Astrocyte of the cerebellum (primary cell): ENCODE measurements around the gene ESPN.

Source experiments
- DNase-seq: peaks from one replicate; pipeline ENCODE4 v3.0.0-alpha.2; 2011; ENCODE audit warnings: low read depth
- H3K4me3 ChIP-seq: 2 replicates; pipeline ENCODE4 v1.5.1; 2011; ENCODE audit warnings: mild to moderate bottlenecking, low read depth, low read length, moderate library complexity
- CTCF ChIP-seq: IDR thresholded peaks from 2 replicates; pipeline ENCODE4 v1.5.1; 2012; ENCODE audit warnings: low read length, low read depth, moderate library complexity, mild to moderate bottlenecking; ENCODE audit errors: missing control alignments
- in situ Hi-C: cut with HindIII; loops from 2 replicates; pipeline ENCODE4 v1.10.0; 2017; ENCODE audit warnings: low sequenced_read_pairs

The ESPN gene

GRCh38 chr1:6473974-6474814, 49.6 kb downstream of the ESPN start:
- DNase-seq = no peak
- H3K4me3 ChIP-seq = no peak overlapping the region
- in situ Hi-C loops = no loop called here
- TF ChIP-seq CTCF = no peak

- in situ Hi-C loops = no loop called here
- DNase-seq = no peak
- no peak overlapping the region for H3K4me3 ChIP-seq
- no peak for TF ChIP-seq CTCF
Measured at GRCh38 chr1:6474815-6475282, 50.3 kb downstream of the ESPN start.

- H3K4me3 ChIP-seq = no peak overlapping the region
- in situ Hi-C loops = no loop called here
- TF ChIP-seq CTCF = peak; percentile 92
- no peak for DNase-seq
Measured at GRCh38 chr1:6475381-6476133, 51.0 kb downstream of the ESPN start.

GRCh38 chr1:6476483-6476882, 51.9 kb downstream of the ESPN start:
- in situ Hi-C loops = no loop called here
- no peak for DNase-seq
- H3K4me3 ChIP-seq = no peak overlapping the region
- TF ChIP-seq CTCF = no peak

- TF ChIP-seq CTCF = no peak
- no peak overlapping the region for H3K4me3 ChIP-seq
- in situ Hi-C loops = no loop called here
- DNase-seq = no peak
Measured at GRCh38 chr1:6477039-6477820, 52.7 kb downstream of the ESPN start.

GRCh38 chr1:6481820-6482219, 57.2 kb downstream of the ESPN start:
- in situ Hi-C loops = no loop called here
- TF ChIP-seq CTCF = no peak
- H3K4me3 ChIP-seq = no peak overlapping the region
- DNase-seq = no peak
